HEK293T (cell line): ENCODE data around the gene MCOLN1.

ENCODE experiments used
- CTCF ChIA-PET: fragments of 350-600 bp; formaldehyde crosslinking; extraction: SDS; loops from one replicate; lab custom pipeline; 2021; ENCODE audit warnings: antibody characterized with exemption, inconsistent platforms; lab: Yijun Ruan, JAX
- POLR2A ChIA-PET: fragments of 350-600 bp; formaldehyde crosslinking; extraction: SDS; loops from one replicate; lab custom pipeline; 2020; ENCODE audit warnings: antibody characterized with exemption, inconsistent platforms; lab: Yijun Ruan, JAX
- DNase-seq: peaks from one replicate; pipeline ENCODE4 v3.0.0; 2012; ENCODE audit warnings: mixed read lengths; ENCODE audit errors: extremely low spot score
- ARNT ChIP-seq: fragments of 450-650 bp; IDR thresholded peaks from 2 replicates; pipeline ENCODE4 v1.6.1; 2017; ENCODE audit warnings: mild to moderate bottlenecking
- BHLHE40 ChIP-seq: fragments of 450-650 bp; IDR thresholded peaks from 2 replicates; pipeline ENCODE4 v1.6.1; 2016; ENCODE audit warnings: mild to moderate bottlenecking, moderate library complexity, borderline replicate concordance
- CTBP1 ChIP-seq: fragments of 450-650 bp; IDR thresholded peaks from 2 replicates; pipeline ENCODE4 v1.6.1; 2016; ENCODE audit warnings: borderline replicate concordance
- ELF4 ChIP-seq: fragments of 450-650 bp; IDR thresholded peaks from 2 replicates; pipeline ENCODE4 v1.6.1; 2017; ENCODE audit warnings: antibody characterized with exemption
- FOXA1 ChIP-seq: fragments of 450-650 bp; IDR thresholded peaks from 2 replicates; pipeline ENCODE4 v1.6.1; 2016; ENCODE audit warnings: mild to moderate bottlenecking
- FOXK2 ChIP-seq: fragments of 450-650 bp; IDR thresholded peaks from 2 replicates; pipeline ENCODE4 v1.6.1; 2016; ENCODE audit warnings: mild to moderate bottlenecking
- FOXM1 ChIP-seq: fragments of 450-650 bp; IDR thresholded peaks from 2 replicates; pipeline ENCODE4 v1.6.1; 2017; ENCODE audit warnings: mild to moderate bottlenecking, borderline replicate concordance
- HDGF ChIP-seq: fragments of 450-650 bp; IDR thresholded peaks from 2 replicates; pipeline ENCODE4 v1.6.1; 2017; ENCODE audit warnings: antibody characterized with exemption, borderline replicate concordance
- L3MBTL2 ChIP-seq: fragments of 450-650 bp; conservative IDR thresholded peaks from 2 replicates; pipeline ENCODE4 v1.6.1; 2016; ENCODE audit warnings: mild to moderate bottlenecking
- LEF1 ChIP-seq: fragments of 450-650 bp; IDR thresholded peaks from 2 replicates; pipeline ENCODE4 v1.6.1; 2017; ENCODE audit warnings: mild to moderate bottlenecking, borderline replicate concordance
- NFRKB ChIP-seq: fragments of 450-650 bp; IDR thresholded peaks from 2 replicates; pipeline ENCODE4 v1.6.1; 2016; ENCODE audit warnings: mild to moderate bottlenecking, moderate library complexity
- SP1 ChIP-seq: fragments of 450-650 bp; IDR thresholded peaks from 2 replicates; pipeline ENCODE4 v1.6.1; 2017
- SUZ12 ChIP-seq: fragments of 450-650 bp; IDR thresholded peaks from 2 replicates; pipeline ENCODE4 v1.6.1; 2016; ENCODE audit warnings: mild to moderate bottlenecking
- TARDBP ChIP-seq: fragments of 450-650 bp; IDR thresholded peaks from 2 replicates; pipeline ENCODE4 v1.6.1; 2016
- ZNF384 ChIP-seq: fragments of 450-650 bp; IDR thresholded peaks from 2 replicates; pipeline ENCODE4 v1.6.1; 2016
- TF ChIP-seq, protein P1 (sequence below): fragments of 450-650 bp; IDR thresholded peaks from 2 replicates; pipeline ENCODE4 v1.6.1; 2016

Gene MCOLN1

DNA sequence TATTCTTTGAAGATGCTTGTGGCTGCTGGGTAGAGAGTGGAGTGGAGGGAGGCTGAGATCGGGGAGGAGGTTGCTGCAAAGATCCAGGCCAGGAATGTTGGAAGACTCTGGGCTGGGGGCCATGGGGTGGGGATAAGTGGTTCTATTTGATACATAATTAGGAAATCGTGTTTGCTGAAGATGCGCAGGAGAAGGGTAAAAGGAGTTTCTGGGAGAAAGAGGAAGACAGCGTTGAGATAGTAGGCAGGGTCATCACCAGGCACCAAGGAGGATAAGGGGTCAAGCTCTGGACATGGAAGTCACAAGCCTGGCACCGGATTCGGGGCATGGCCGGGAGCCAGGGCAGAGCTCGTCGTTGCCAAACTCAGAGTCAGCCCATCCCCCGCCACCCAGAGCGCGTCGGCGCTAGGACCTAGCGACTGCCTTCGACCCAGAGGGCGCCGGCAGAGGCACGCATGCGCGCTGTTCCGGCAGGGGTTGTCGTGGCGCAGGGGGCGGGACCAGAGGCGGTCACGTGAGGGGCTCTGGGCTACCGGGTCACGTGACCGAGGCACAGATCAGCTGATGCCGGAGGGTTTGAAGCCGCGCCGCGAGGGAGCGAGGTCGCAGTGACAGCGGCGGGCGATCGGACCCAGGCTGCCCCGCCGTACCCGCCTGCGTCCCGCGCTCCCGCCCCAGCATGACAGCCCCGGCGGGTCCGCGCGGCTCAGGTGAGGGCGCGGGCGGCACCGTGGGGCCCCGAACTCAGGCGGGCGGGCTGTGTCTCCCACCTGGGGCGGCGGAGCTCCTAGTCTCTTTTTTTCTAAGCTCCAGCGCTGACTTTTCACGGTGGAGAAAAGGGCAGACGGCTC lies at the start of gene MCOLN1:
Gene MCOLN1, plus strand, starts transcription at position 553 of the 851 bp plus-strand sequence. Its CDS starts 127 bp downstream, at position 680.
- DNase-seq, result peak; percentile 100
- ChIA-PET CTCF (interaction anchor here (1.0 to 1.6 kb wide), 3 partner anchors 46 to 347 kb away, joined by 3 to 4 read pairs (median 4); no protein-coding TSS in a partner anchor), POLR2A (interaction anchor here (1.0 to 3.0 kb wide), 15 partner anchors 9 to 453 kb away, joined by 3 to 21 read pairs (median 4); partner anchors contain the start of genes PEX11G, PNPLA6 and ZNF557)
- TF ChIP-seq FOXM1 (peak; percentile 89), LEF1 (0 out of 2 replicates have a peak, but pooled peaks have one; percentile 10), CTBP1 (peak; percentile 25; the same call in 1 of the 2 replicates), ZNF384 (no peak), NFRKB (no peak), L3MBTL2 (peak; percentile 72), SP1 (no peak; the same call in 1 of the 2 replicates), ARNT (peak; percentile 69; the same call in 1 of the 2 replicates)

GRCh38 chr19:7475665-7476064 lies 46.8 kb upstream of the MCOLN1 start:
- POLR2A ChIA-PET, result no interaction called here
- CTCF ChIA-PET, result no interaction called here
- TF ChIP-seq FOXM1 (no peak), LEF1 (no peak), ELF4 (no peak), SP1 (no peak), L3MBTL2 (no peak), CTBP1 (no peak), BHLHE40 (no peak), HDGF (no peak), NFRKB (no peak), ZNF384 (no peak), TARDBP (no peak), FOXA1 (no peak), ARNT (no peak), FOXK2 (no peak)
- TF ChIP-seq, protein P1, sequence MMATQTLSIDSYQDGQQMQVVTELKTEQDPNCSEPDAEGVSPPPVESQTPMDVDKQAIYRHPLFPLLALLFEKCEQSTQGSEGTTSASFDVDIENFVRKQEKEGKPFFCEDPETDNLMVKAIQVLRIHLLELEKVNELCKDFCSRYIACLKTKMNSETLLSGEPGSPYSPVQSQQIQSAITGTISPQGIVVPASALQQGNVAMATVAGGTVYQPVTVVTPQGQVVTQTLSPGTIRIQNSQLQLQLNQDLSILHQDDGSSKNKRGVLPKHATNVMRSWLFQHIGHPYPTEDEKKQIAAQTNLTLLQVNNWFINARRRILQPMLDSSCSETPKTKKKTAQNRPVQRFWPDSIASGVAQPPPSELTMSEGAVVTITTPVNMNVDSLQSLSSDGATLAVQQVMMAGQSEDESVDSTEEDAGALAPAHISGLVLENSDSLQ, result no peak
- DNase-seq, result no peak

DNA sequence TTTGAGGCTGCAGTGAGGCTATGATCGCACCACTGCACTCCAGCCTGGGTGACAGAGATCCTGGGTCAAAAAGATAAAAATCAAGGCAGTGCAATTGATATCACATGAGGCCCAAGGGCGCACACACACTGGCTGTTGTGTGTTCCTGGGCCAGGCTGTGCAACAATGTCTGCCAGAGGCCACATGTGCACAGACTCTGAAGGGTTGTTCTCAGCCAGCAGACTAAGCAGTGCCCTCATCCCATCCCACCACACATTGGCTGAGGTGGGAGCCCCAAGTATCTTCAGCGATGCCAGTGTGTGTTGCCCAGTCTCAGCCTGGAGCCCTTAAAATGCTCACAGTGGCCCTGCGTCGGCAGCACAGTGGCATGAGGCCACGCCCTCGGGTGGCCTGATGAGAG lies 46.2 kb upstream of the MCOLN1 start:
- CTCF ChIA-PET, result no interaction called here
- no peak for DNase-seq
- POLR2A ChIA-PET, result no interaction called here
- no peak for TF ChIP-seq ZNF384
- no peak for TF ChIP-seq SUZ12
- no peak for TF ChIP-seq TARDBP
- TF ChIP-seq BHLHE40, result no peak
- no peak for TF ChIP-seq CTBP1
- TF ChIP-seq LEF1, result no peak
- no peak for TF ChIP-seq FOXK2
- TF ChIP-seq FOXA1, result no peak
- no peak for TF ChIP-seq L3MBTL2
- no peak for TF ChIP-seq SP1
- TF ChIP-seq FOXM1, result no peak
- no peak for TF ChIP-seq ARNT
- TF ChIP-seq, protein P1, result no peak
- no peak for TF ChIP-seq ELF4
- no peak for TF ChIP-seq NFRKB

DNA sequence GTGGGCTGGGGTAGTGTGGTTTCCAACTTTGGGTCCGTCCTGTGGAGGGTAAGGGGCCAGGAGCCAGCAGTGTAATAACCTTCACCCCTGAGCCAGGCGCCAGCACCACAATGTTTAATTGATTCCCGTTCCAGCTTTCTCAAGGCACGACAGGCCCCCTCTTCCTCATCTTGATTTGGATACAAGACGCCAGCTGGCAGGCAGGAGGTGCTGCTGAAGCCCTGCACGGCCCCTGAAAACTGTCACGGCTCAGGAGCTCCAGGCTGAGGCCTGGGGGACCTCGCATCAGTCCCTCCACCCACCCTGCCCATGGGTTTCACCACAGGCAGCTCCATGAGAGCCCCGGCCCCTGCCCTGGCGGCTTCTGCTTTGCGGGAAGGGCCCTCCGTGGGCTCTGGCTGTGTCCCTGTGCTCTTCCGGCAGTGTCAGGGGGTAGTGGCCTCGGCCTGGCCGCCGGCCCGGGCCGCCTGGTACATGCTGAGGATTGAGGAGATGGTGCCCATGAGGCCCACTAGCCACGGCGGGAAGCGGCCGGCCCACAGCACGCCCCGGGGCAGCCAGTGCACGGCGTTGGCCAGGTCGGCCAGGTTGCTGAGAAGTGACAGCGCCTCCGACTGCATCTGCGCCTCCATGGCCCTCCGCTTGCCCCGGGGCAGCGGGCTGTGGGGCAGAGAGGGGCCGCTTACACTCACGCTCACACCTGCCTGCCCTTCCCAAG lies 45.5 kb upstream of the MCOLN1 start:
- CTCF ChIA-PET, result no interaction called here
- TF ChIP-seq FOXA1 (no peak), LEF1 (no peak), CTBP1 (no peak), ARNT (no peak), HDGF (no peak), FOXM1 (no peak), TARDBP (no peak), BHLHE40 (no peak), ZNF384 (no peak), FOXK2 (no peak), ELF4 (no peak), L3MBTL2 (no peak), NFRKB (no peak), SP1 (no peak), SUZ12 (no peak)
- TF ChIP-seq, protein P1, result no peak
- no peak for DNase-seq

DNA sequence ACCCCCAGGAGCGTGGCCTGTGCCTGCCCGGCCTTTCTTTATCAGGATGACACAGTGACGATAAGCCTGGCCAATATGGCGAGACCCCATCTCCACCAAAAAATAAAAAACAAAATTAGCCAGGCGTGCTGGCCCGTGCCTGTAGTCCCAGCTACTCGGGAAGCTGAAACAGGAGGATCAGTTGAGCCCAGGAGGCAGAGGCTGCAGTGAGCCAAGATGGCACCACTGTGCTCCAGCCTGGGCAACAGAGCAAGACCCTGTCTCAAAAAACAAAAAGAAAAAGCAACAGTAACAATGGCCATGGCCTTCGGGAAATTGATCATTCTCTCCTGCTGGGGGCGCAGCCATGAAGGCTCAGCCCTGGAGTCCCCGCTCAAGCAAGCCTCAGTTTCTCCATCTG lies 44.7 kb upstream of the MCOLN1 start:
- CTCF ChIA-PET, result no interaction called here
- TF ChIP-seq, protein P1, result no peak
- TF ChIP-seq FOXK2, result no peak
- no peak for TF ChIP-seq ZNF384
- TF ChIP-seq HDGF, result no peak
- no peak for TF ChIP-seq L3MBTL2
- TF ChIP-seq SP1, result no peak
- TF ChIP-seq FOXM1, result no peak
- no peak for TF ChIP-seq NFRKB
- DNase-seq, result no peak
- POLR2A ChIA-PET, result no interaction called here

More for the DNA sequence above, 45.5 kb upstream of the MCOLN1 start:
- POLR2A ChIA-PET, result no interaction called here
